Liver (tissue), 9 donors: ENCODE data around the gene SLK. TPM values are rescaled to one million over a fixed set of nuclear protein-coding genes. Genes with fewer than 3 reads are reported as not detected.

Experiments
- DNase-seq: peaks from one replicate; pipeline ENCODE4 v3.0.0-alpha.2; 2017; ENCODE audit warnings: low spot score
- H3K27ac ChIP-seq, 2 donors: one replicate each; pipeline ENCODE4 v1.7.0; 2013; ENCODE audit warnings: inconsistent platforms in 2 of 2, low read length in 2 of 2, control low read depth in 1 of 2, low read depth in 1 of 2, mild to moderate bottlenecking in 1 of 2
- H3K27me3 ChIP-seq, 4 donors: one replicate each; pipeline versions ENCODE4 v1.6.1 to v1.7.0; 2013; ENCODE audit warnings: low read length in 3 of 4, inconsistent platforms in 1 of 4, mild to moderate bottlenecking in 1 of 4, moderate library complexity in 1 of 4; ENCODE audit not compliant: control insufficient read depth in 4 of 4, insufficient read depth in 4 of 4
- H3K36me3 ChIP-seq, 4 donors: one replicate each; pipeline versions ENCODE4 v1.6.1 to v1.7.0; 2013; ENCODE audit warnings: low read length in 3 of 4, mild to moderate bottlenecking in 3 of 4, low read depth in 1 of 4, moderate library complexity in 1 of 4; ENCODE audit not compliant: control insufficient read depth in 4 of 4, insufficient read depth in 3 of 4
- H3K4me1 ChIP-seq, 4 donors: one replicate each; pipeline versions ENCODE4 v1.6.1 to v1.7.0; 2013; ENCODE audit warnings: low read length in 3 of 4, mild to moderate bottlenecking in 3 of 4, moderate library complexity in 1 of 4; ENCODE audit not compliant: control insufficient read depth in 4 of 4, insufficient read depth in 4 of 4
- H3K4me3 ChIP-seq, 3 donors: one replicate each; pipeline versions ENCODE4 v1.6.1 to v1.7.0; 2013; ENCODE audit warnings: low read length in 3 of 3, control low read depth in 1 of 3, low read depth in 1 of 3, mild to moderate bottlenecking in 1 of 3
- H3K9ac ChIP-seq, 2 donors: one replicate each; pipeline ENCODE4 v1.7.0; 2013; ENCODE audit warnings: low read length in 2 of 2, mild to moderate bottlenecking in 2 of 2, moderate library complexity in 2 of 2, control low read depth in 1 of 2, low read depth in 1 of 2
- H3K9me3 ChIP-seq, 4 donors: one replicate each; pipeline versions ENCODE4 v1.6.1 to v1.7.0; 2013; ENCODE audit warnings: low read length in 3 of 4; ENCODE audit not compliant: control insufficient read depth in 4 of 4
- EGR1 ChIP-seq, 2 donors: IDR thresholded peaks; 2 replicates each; pipeline ENCODE4 v1.6.1; 2016 to 2018; ENCODE audit warnings: antibody characterized with exemption in 2 of 2, low read depth in 2 of 2
- FOXA2 ChIP-seq: IDR thresholded peaks from 2 replicates; pipeline ENCODE4 v1.6.1; 2016; ENCODE audit warnings: antibody characterized with exemption
- GABPA ChIP-seq, 2 donors: IDR thresholded peaks in 1 of 2; conservative IDR thresholded peaks in 1 of 2; 2 replicates each; pipeline ENCODE4 v1.6.1; 2016; ENCODE audit warnings: antibody characterized with exemption in 2 of 2, mild to moderate bottlenecking in 1 of 2, moderate library complexity in 1 of 2
- HNF4G ChIP-seq: IDR thresholded peaks from 2 replicates; pipeline ENCODE4 v1.6.1; 2016; ENCODE audit warnings: antibody characterized with exemption
- JUND ChIP-seq, 2 donors: IDR thresholded peaks; 2 replicates each; pipeline ENCODE4 v1.6.1; 2016; ENCODE audit warnings: antibody characterized with exemption in 2 of 2
- MAX ChIP-seq: IDR thresholded peaks from 2 replicates; pipeline ENCODE4 v1.6.1; 2016; ENCODE audit warnings: antibody characterized with exemption
- NR2F2 ChIP-seq: IDR thresholded peaks from 2 replicates; pipeline ENCODE4 v1.6.1; 2016; ENCODE audit warnings: antibody characterized with exemption
- RAD21 ChIP-seq, 2 donors: IDR thresholded peaks; 2 replicates each; pipeline ENCODE4 v1.6.1; 2016; ENCODE audit warnings: antibody characterized with exemption in 2 of 2, mild to moderate bottlenecking in 2 of 2
- REST ChIP-seq: IDR thresholded peaks from 2 replicates; pipeline ENCODE4 v1.6.1; 2016; ENCODE audit warnings: antibody characterized with exemption, mild to moderate bottlenecking
- RXRA ChIP-seq, 2 donors: IDR thresholded peaks; 2 replicates each; pipeline ENCODE4 v1.6.1; 2017 to 2018; ENCODE audit warnings: antibody characterized with exemption in 2 of 2, mild to moderate bottlenecking in 1 of 2
- SP1 ChIP-seq: IDR thresholded peaks from 2 replicates; pipeline ENCODE4 v1.6.1; 2018; ENCODE audit warnings: antibody characterized with exemption, mild to moderate bottlenecking
- TAF1 ChIP-seq: conservative IDR thresholded peaks from 2 replicates; pipeline ENCODE4 v1.6.1; 2016; ENCODE audit warnings: antibody characterized with exemption, mild to moderate bottlenecking
- YY1 ChIP-seq: IDR thresholded peaks from 2 replicates; pipeline ENCODE4 v1.6.1; 2016; ENCODE audit warnings: antibody characterized with exemption, mild to moderate bottlenecking
- WGBS: extraction: QIAGEN DNeasy Blood & Tissue Kit; methylation state at CpG from one replicate; pipeline ENCODE4 v1.1.7; 2013; 5-methylcytosine and 5-hydroxymethylcytosine counted together
- polyA plus RNA-seq, 2 donors: library from polyadenylated mRNA; stranded (reverse) in 1 of 2; unstranded in 1 of 2; fragments of 200-250 nt in 1 of 2; fragments of >200 nt in 1 of 2; fragmentation: Nextera tagmentation in 1 of 2; extraction: Ambion mirVana in 1 of 2; gene quantifications; one replicate each; pipeline versions ENCODE4 v1.2.1 to v1.2.3, GENCODE V29; 2013 to 2015
- total RNA-seq, 2 donors: library from RNA; depleted of rRNA; stranded (reverse); fragments of >200 nt; gene quantifications; one replicate each; pipeline ENCODE4 v1.2.3, GENCODE V29; 2014
- TF ChIP-seq, protein P1 (sequence below): fragments of 150-350 bp; IDR thresholded peaks from 2 replicates; pipeline ENCODE4 v1.5.1; 2017; ENCODE audit warnings: improper control_type of control experiment, low read depth, low read length; ENCODE audit not compliant: missing input control
- TF ChIP-seq, protein P2 (sequence below): IDR thresholded peaks from 2 replicates; pipeline ENCODE4 v1.6.1; 2016; ENCODE audit warnings: antibody characterized with exemption
- donor health status: healthy.
- donor health status: healthy.
- donor health status: healthy.
- donor health status: healthy.
- donor health status: healthy.

Gene SLK
- total and polyA plus RNA-seq, 4 donors, result 3.9 to 20.3 (median 12.4) TPM

- Histone ChIP-seq H3K4me1 (peaks cover 0 to 12% (median 3%) of the 10 kb centered on the region in 4 donors), H3K27me3 (no peaks in the 10 kb centered on the region), H3K4me3 (no peak overlapping the region), H3K27ac (no peak overlapping the region), H3K9ac (no peak overlapping the region), H3K9me3 (no peaks in the 10 kb centered on the region), H3K36me3 (no peaks in the 10 kb centered on the region)
- no peak for TF ChIP-seq MAX
- TF ChIP-seq FOXA2, result no peak
- TF ChIP-seq RAD21 (IDR thresholded peaks at IDR 0.05), result peak; percentile 35 to 58
- TF ChIP-seq EGR1 (IDR thresholded peaks at IDR 0.05; ENCODE audit: low read depth in 2 of 2), result no peak
- TF ChIP-seq GABPA (IDR thresholded peaks at IDR 0.05 in 1 of 2, conservative IDR thresholded peaks at IDR 0.05 in 1 of 2), result no peak
- TF ChIP-seq YY1, result no peak
- TF ChIP-seq, protein P1, sequence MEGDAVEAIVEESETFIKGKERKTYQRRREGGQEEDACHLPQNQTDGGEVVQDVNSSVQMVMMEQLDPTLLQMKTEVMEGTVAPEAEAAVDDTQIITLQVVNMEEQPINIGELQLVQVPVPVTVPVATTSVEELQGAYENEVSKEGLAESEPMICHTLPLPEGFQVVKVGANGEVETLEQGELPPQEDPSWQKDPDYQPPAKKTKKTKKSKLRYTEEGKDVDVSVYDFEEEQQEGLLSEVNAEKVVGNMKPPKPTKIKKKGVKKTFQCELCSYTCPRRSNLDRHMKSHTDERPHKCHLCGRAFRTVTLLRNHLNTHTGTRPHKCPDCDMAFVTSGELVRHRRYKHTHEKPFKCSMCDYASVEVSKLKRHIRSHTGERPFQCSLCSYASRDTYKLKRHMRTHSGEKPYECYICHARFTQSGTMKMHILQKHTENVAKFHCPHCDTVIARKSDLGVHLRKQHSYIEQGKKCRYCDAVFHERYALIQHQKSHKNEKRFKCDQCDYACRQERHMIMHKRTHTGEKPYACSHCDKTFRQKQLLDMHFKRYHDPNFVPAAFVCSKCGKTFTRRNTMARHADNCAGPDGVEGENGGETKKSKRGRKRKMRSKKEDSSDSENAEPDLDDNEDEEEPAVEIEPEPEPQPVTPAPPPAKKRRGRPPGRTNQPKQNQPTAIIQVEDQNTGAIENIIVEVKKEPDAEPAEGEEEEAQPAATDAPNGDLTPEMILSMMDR, result no peak
- no peak for TF ChIP-seq RXRA (IDR thresholded peaks at IDR 0.05)
- TF ChIP-seq REST, result no peak
- no peak for DNase-seq
- 93% methylated on average over 4 of the region's 4 CpGs for WGBS
Measured at GRCh38 chr10:103982639-103983038, 15.7 kb downstream of the SLK start.

GRCh38 chr10:103983367-103983911 is 16.5 kb downstream of the SLK start:
- Histone ChIP-seq H3K9ac (no peak overlapping the region), H3K4me1 (peaks cover 0 to 12% (median 3%) of the 10 kb centered on the region in 4 donors), H3K36me3 (no peaks in the 10 kb centered on the region), H3K9me3 (no peaks in the 10 kb centered on the region), H3K27me3 (no peaks in the 10 kb centered on the region), H3K27ac (no peak overlapping the region), H3K4me3 (no peak overlapping the region)
- 46% methylated on average over 4 of the region's 4 CpGs for WGBS
- DNase-seq, result no peak
- TF ChIP-seq TAF1 (no peak), GABPA (IDR thresholded peaks at IDR 0.05 in 1 of 2, conservative IDR thresholded peaks at IDR 0.05 in 1 of 2) (no peak)

DNA sequence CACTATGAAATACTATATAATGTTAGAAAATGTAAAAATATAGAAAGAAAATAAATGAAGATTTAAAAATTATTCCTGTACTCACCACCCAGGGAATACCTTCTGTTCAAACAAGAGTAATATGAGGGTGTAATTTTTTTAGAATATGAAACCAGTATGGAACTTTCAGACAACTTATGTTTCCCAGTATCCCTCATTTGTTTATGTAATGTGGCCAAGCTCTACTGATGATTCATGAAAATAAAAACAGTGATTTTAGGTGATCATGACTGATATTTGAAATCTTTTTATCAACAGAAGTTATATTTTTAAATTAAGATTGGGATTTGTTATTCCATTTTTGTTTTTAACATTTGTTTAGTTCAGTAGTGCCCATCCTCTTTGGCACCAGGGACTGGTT is 18.8 kb downstream of the SLK start:
- no peak overlapping the region for H3K4me3 ChIP-seq
- H3K27me3 ChIP-seq, result no peaks in the 10 kb centered on the region
- no peaks in the 10 kb centered on the region for H3K9me3 ChIP-seq
- no peak overlapping the region for H3K27ac ChIP-seq
- no peak overlapping the region for H3K9ac ChIP-seq
- peaks cover 0 to 14% (median 3%) of the 10 kb centered on the region in 4 donors for H3K4me1 ChIP-seq
- no peaks in the 10 kb centered on the region for H3K36me3 ChIP-seq
- no peak for DNase-seq
- TF ChIP-seq RXRA (IDR thresholded peaks at IDR 0.05), result no peak
- TF ChIP-seq SP1, result no peak
- TF ChIP-seq, protein P2, sequence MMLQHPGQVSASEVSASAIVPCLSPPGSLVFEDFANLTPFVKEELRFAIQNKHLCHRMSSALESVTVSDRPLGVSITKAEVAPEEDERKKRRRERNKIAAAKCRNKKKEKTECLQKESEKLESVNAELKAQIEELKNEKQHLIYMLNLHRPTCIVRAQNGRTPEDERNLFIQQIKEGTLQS, result no peak
- TF ChIP-seq JUND (IDR thresholded peaks at IDR 0.05), result no peak
- TF ChIP-seq, protein P1, result no peak
- no peak for TF ChIP-seq NR2F2
- no peak for TF ChIP-seq HNF4G
- TF ChIP-seq REST, result no peak
- no peak for TF ChIP-seq TAF1
